ENCODE data around the gene LEPROT.

DNA sequence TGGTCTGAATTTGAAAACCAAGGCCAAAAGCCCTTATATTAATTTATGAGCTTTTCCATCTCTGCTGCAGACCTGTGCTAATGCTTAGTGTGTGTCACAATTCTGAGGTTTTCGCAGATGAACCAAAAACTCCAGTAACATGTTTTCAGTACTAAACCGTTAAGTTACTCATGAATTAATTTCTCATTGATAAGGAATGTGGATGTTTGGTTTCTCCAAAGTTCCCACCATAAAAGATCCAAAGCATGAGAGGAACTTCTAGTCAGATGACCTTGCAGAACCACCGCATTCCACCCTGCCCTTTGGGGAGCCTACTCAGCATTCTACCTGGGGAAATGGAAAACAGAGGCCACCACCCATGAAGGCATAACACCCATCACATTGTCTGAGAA lies 7.5 kb upstream of the LEPROT start:
- TF ChIP-seq CREB1 (CRISPR knock-in tag; IDR thresholded peaks at IDR 0.05; ENCODE audit: low read depth) = no peak
- TF ChIP-seq, protein P1, sequence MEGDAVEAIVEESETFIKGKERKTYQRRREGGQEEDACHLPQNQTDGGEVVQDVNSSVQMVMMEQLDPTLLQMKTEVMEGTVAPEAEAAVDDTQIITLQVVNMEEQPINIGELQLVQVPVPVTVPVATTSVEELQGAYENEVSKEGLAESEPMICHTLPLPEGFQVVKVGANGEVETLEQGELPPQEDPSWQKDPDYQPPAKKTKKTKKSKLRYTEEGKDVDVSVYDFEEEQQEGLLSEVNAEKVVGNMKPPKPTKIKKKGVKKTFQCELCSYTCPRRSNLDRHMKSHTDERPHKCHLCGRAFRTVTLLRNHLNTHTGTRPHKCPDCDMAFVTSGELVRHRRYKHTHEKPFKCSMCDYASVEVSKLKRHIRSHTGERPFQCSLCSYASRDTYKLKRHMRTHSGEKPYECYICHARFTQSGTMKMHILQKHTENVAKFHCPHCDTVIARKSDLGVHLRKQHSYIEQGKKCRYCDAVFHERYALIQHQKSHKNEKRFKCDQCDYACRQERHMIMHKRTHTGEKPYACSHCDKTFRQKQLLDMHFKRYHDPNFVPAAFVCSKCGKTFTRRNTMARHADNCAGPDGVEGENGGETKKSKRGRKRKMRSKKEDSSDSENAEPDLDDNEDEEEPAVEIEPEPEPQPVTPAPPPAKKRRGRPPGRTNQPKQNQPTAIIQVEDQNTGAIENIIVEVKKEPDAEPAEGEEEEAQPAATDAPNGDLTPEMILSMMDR (conservative IDR thresholded peaks at IDR 0.05; ENCODE audit: low read depth in 2 of 2) = no peak
- TF ChIP-seq EZH2 (IDR thresholded peaks at IDR 0.05; ENCODE audit: low read depth, unreplicated experiment) = no peak
- no peak for TF ChIP-seq POLR2AphosphoS5 (IDR thresholded peaks at IDR 0.05; ENCODE audit: low read depth)
